HepG2 (cell line): ENCODE results near the gene ENSA. TPM values are rescaled to one million over a fixed set of nuclear protein-coding genes. Genes with fewer than 3 reads are reported as not detected.

Experiments used
- ARID2 ChIP-seq: sonication (generic); formaldehyde crosslinking; IDR thresholded peaks from 2 replicates; pipeline ENCODE4 v1.8.1; 2022; ENCODE audit warnings: mild to moderate bottlenecking, missing genetic modification reagents, borderline replicate concordance
- HNF1A ChIP-seq, 2 experiments: sonication (generic) in 1 of 2; formaldehyde crosslinking in 1 of 2; IDR thresholded peaks; 2 replicates each; pipeline versions ENCODE4 v1.4.0 to v1.6.1; 2016 to 2020; ENCODE audit warnings: borderline replicate concordance in 1 of 2, low read depth in 1 of 2, mild to moderate bottlenecking in 1 of 2, missing genetic modification reagents in 1 of 2
- HOXA7 ChIP-seq: sonication (generic); formaldehyde crosslinking; IDR thresholded peaks from 2 replicates; pipeline ENCODE4 v1.8.1; 2022; ENCODE audit warnings: mild to moderate bottlenecking, missing genetic modification reagents, moderate library complexity
- KAT2B ChIP-seq: fragments of 150-350 bp; IDR thresholded peaks from 2 replicates; pipeline ENCODE4 v1.6.1; 2014; ENCODE audit warnings: low read depth, low read length, borderline replicate concordance
- KLF12 ChIP-seq: sonication (generic); formaldehyde crosslinking; IDR thresholded peaks from 2 replicates; pipeline ENCODE4 v1.4.0; 2020; ENCODE audit warnings: missing genetic modification reagents, borderline replicate concordance
- SKI ChIP-seq: fragments of 450-650 bp; IDR thresholded peaks from one replicate; pipeline ENCODE4 v1.6.1; 2018; ENCODE audit warnings: mild to moderate bottlenecking; ENCODE audit not compliant: partially characterized antibody
- THAP7 ChIP-seq: sonication (generic); formaldehyde crosslinking; IDR thresholded peaks from 2 replicates; pipeline ENCODE4 v1.8.1; 2023; ENCODE audit warnings: mild to moderate bottlenecking, missing genetic modification reagents
- ZNF354B ChIP-seq: sonication (generic); formaldehyde crosslinking; IDR thresholded peaks from 2 replicates; pipeline ENCODE4 v1.8.0; 2022; ENCODE audit warnings: mild to moderate bottlenecking, missing genetic modification reagents
- ZNF574 ChIP-seq: sonication (generic); formaldehyde crosslinking; IDR thresholded peaks from 2 replicates; pipeline ENCODE4 v1.4.0; 2020; ENCODE audit warnings: missing genetic modification reagents
- ZNF713 ChIP-seq: sonication (generic); formaldehyde crosslinking; IDR thresholded peaks from 2 replicates; pipeline ENCODE4 v1.4.0; 2020; ENCODE audit warnings: mild to moderate bottlenecking, missing genetic modification reagents
- polyA plus RNA-seq, 8 experiments: library from polyadenylated mRNA; depleted of rRNA in 3 of 8; stranded (reverse) in 7 of 8; unstranded in 1 of 8; fragments of >200 nt; fragmentation: Illumina TruSeq in 4 of 8; extraction: Trizol in 4 of 8; gene quantifications; 2 replicates each; pipeline versions ENCODE4 v1.2.1 to v1.2.3, GENCODE V29; 2011 to 2016; ENCODE audit warnings: low read depth in 4 of 8, missing spikeins in 1 of 8, mixed read lengths in 1 of 8; ENCODE audit not compliant: insufficient read depth in 1 of 8
- total RNA-seq, 5 experiments: library from RNA; depleted of rRNA; stranded (reverse); fragments of >200 nt; fragmentation: Illumina TruSeq; extraction: Trizol; gene quantifications; 2 replicates each; pipeline ENCODE4 v1.2.3, GENCODE V29; 2016; ENCODE audit warnings: low read depth in 1 of 5

The ENSA gene
- total and polyA plus RNA-seq, 2 of the 13 experiments (the other 11 are each of a cell fraction or from before 2014, with no cell fraction given), result 54.5 to 111 TPM

GRCh38 chr1:150576794-150577556 lies 52.4 kb downstream of the ENSA start (continued):
- TF ChIP-seq HOXA7 (CRISPR knock-in tag) (no peak), THAP7 (CRISPR knock-in tag) (no peak), KLF12 (CRISPR knock-in tag) (peak; percentile 56; the same call in 1 of the 2 replicates), KAT2B (no peak), ZNF354B (CRISPR knock-in tag) (no peak), ZNF574 (CRISPR knock-in tag) (no peak), ZNF713 (CRISPR knock-in tag) (no peak), HNF1A (IDR thresholded peaks at IDR 0.05; ENCODE audit: low read depth) (no peak), HNF1A (CRISPR knock-in tag; IDR thresholded peaks at IDR 0.05; ENCODE audit: borderline replicate concordance) (no peak), ARID2 (CRISPR knock-in tag) (no peak), SKI (no peak)
